Esophagus muscularis mucosa (tissue), 4 donors: Measurements from ENCODE around the gene RBMS3.

ENCODE experiments used
- EP300 ChIP-seq: sonication (generic); formaldehyde crosslinking; IDR thresholded peaks from one replicate; pipeline ENCODE4 v1.6.1; 2017; ENCODE audit warnings: antibody characterized with exemption
- POLR2A ChIP-seq: fragments of 450-650 bp; IDR thresholded peaks from one replicate; pipeline ENCODE4 v1.6.1; 2017; ENCODE audit warnings: antibody characterized with exemption, moderate library complexity, mild to moderate bottlenecking, low read depth
- POLR2AphosphoS5 ChIP-seq, 2 donors: sonication (generic); formaldehyde crosslinking; IDR thresholded peaks; one replicate each; pipeline ENCODE4 v1.6.1; 2017; ENCODE audit warnings: antibody characterized with exemption in 2 of 2
- TF ChIP-seq, protein P1 (sequence below), 3 experiments: fragments of 200-600 bp in 2 of 3; fragments of 450-650 bp in 1 of 3; sonication (generic) in 2 of 3; IDR thresholded peaks; one replicate each; pipeline ENCODE4 v1.5.1; 2017 to 2019; ENCODE audit warnings: antibody characterized with exemption in 3 of 3, mild to moderate bottlenecking in 2 of 3, moderate library complexity in 1 of 3

DNA sequence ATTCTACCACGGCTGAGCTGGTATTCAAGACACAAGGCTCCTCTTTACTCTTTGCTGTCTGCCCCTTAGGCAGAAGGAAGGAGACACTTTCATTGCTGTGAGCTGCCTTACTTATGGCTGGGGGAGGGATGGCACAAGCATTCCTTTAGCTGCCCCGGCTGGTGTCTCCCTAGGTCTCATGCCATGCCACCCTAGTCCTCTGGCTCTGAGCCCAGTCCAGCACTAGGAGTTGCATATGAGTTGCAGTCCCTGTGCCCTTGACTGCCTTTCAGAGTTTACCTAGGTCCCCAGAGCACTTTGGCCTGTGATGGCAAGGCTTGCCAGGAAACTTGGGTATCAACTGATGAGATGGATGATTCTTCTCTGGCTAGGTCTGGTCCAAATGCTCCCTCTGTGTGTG is 296.4 kb downstream of the RBMS3 start:
- no peak for TF ChIP-seq POLR2A
- TF ChIP-seq, protein P1, sequence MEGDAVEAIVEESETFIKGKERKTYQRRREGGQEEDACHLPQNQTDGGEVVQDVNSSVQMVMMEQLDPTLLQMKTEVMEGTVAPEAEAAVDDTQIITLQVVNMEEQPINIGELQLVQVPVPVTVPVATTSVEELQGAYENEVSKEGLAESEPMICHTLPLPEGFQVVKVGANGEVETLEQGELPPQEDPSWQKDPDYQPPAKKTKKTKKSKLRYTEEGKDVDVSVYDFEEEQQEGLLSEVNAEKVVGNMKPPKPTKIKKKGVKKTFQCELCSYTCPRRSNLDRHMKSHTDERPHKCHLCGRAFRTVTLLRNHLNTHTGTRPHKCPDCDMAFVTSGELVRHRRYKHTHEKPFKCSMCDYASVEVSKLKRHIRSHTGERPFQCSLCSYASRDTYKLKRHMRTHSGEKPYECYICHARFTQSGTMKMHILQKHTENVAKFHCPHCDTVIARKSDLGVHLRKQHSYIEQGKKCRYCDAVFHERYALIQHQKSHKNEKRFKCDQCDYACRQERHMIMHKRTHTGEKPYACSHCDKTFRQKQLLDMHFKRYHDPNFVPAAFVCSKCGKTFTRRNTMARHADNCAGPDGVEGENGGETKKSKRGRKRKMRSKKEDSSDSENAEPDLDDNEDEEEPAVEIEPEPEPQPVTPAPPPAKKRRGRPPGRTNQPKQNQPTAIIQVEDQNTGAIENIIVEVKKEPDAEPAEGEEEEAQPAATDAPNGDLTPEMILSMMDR (IDR thresholded peaks at IDR 0.05): no peak
- TF ChIP-seq POLR2AphosphoS5 (IDR thresholded peaks at IDR 0.05): no peak
- no peak for TF ChIP-seq EP300
